Peyer's patch (tissue), 4 donors: ENCODE measurements around the gene SCN1A. TPM values are rescaled to one million over a fixed set of nuclear protein-coding genes. Genes with fewer than 3 reads are reported as not detected.

Source experiments
- DNase-seq, 3 donors: peaks; one replicate each; pipeline ENCODE4 v3.0.0-alpha.2; 2017 to 2019
- H3K27ac ChIP-seq, 4 donors: fragments of 200-600 bp; sonication (generic); one replicate each; pipeline ENCODE4 v1.5.1; 2016 to 2019
- H3K27me3 ChIP-seq, 2 donors: fragments of 200-600 bp; sonication (generic); one replicate each; pipeline ENCODE4 v1.5.1; 2019
- H3K36me3 ChIP-seq, 3 donors: fragments of 200-600 bp; sonication (generic); one replicate each; pipeline ENCODE4 v1.5.1; 2016 to 2019
- H3K4me1 ChIP-seq, 4 donors: fragments of 200-600 bp; sonication (generic); one replicate each; pipeline ENCODE4 v1.5.1; 2016 to 2019
- H3K4me3 ChIP-seq, 4 donors: fragments of 200-600 bp; sonication (generic); 1 replicate in 3 of 4; 2 replicates in 1 of 4; pipeline ENCODE4 v1.5.1; 2016 to 2019; ENCODE audit warnings: mild to moderate bottlenecking in 1 of 4
- H3K9me3 ChIP-seq, 4 donors: fragments of 200-600 bp; sonication (generic); one replicate each; pipeline ENCODE4 v1.5.1; 2016 to 2019; ENCODE audit warnings: mild to moderate bottlenecking in 1 of 4
- CTCF ChIP-seq, 6 experiments: fragments of 450-650 bp in 4 of 6; fragments of 200-600 bp in 2 of 6; sonication (generic) in 1 of 6; IDR thresholded peaks; one replicate each; pipeline ENCODE4 v1.5.1; 2017 to 2019; ENCODE audit warnings: antibody characterized with exemption in 6 of 6, mild to moderate bottlenecking in 3 of 6, moderate library complexity in 1 of 6
- POLR2A ChIP-seq, 2 donors: fragments of 450-650 bp; IDR thresholded peaks; one replicate each; pipeline ENCODE4 v1.5.1; 2017; ENCODE audit warnings: antibody characterized with exemption in 2 of 2, mild to moderate bottlenecking in 2 of 2, moderate library complexity in 2 of 2
- total RNA-seq, 4 donors: library from RNA; depleted of rRNA; stranded (reverse); fragments of >200 nt; gene quantifications; one replicate each; pipeline ENCODE4 v1.1.0, GENCODE V29; 2016

The SCN1A gene
- total RNA-seq, 4 donors from 2014 or later: not detected

GRCh38 chr2:166134252-166135151 lies 6.7 kb upstream of the SCN1A start:
- no peak for DNase-seq
- Histone ChIP-seq H3K27me3 (no peaks in the 10 kb centered on the region), H3K27ac (no peak overlapping the region), H3K36me3 (no peaks in the 10 kb centered on the region), H3K4me1 (no peaks in the 10 kb centered on the region), H3K9me3 (no peaks in the 10 kb centered on the region), H3K4me3 (no peak overlapping the region)
- TF ChIP-seq POLR2A (IDR thresholded peaks at IDR 0.05) (no peak), CTCF (IDR thresholded peaks at IDR 0.05) (no peak)

- Histone ChIP-seq H3K27ac (no peak overlapping the region), H3K27me3 (no peaks in the 10 kb centered on the region), H3K9me3 (no peaks in the 10 kb centered on the region), H3K4me3 (no peak overlapping the region), H3K4me1 (no peaks in the 10 kb centered on the region), H3K36me3 (no peaks in the 10 kb centered on the region)
- TF ChIP-seq POLR2A (IDR thresholded peaks at IDR 0.05) (no peak), CTCF (IDR thresholded peaks at IDR 0.05) (no peak)
- no peak for DNase-seq
Observed at GRCh38 chr2:166133653-166134052, 5.8 kb upstream of the SCN1A start.

DNA sequence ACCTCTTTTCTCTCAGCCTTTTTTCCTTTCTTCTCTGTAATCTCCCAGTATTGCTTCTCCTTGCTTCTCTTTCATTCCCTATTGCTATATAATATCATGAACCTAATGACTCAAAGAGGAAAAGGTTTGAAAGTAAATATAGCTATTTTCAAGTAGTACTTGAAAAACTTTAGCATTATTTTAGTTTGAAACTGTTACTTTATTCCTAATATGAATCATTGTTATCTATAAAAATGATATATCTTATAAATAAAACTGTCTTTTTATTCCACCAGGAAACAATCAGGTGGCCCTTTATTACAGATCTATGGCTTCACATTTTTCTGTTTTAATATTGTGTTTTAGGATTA lies 311 bp upstream of the SCN1A start:
- Histone ChIP-seq H3K27ac (no peak overlapping the region), H3K4me1 (no peaks in the 10 kb centered on the region), H3K27me3 (no peaks in the 10 kb centered on the region), H3K4me3 (no peak overlapping the region), H3K9me3 (no peaks in the 10 kb centered on the region), H3K36me3 (no peaks in the 10 kb centered on the region)
- no peak for DNase-seq
- no peak for TF ChIP-seq POLR2A (IDR thresholded peaks at IDR 0.05)
- no peak for TF ChIP-seq CTCF (IDR thresholded peaks at IDR 0.05)

GRCh38 chr2:166126007-166126639 lies 1.7 kb downstream of the SCN1A start:
- DNase-seq: no peak
- TF ChIP-seq CTCF (IDR thresholded peaks at IDR 0.05): no peak
- Histone ChIP-seq H3K36me3 (no peaks in the 10 kb centered on the region), H3K27ac (no peak overlapping the region), H3K9me3 (no peaks in the 10 kb centered on the region), H3K4me3 (no peak overlapping the region), H3K4me1 (no peaks in the 10 kb centered on the region), H3K27me3 (no peaks in the 10 kb centered on the region)

GRCh38 chr2:166125557-166125956 lies 2.3 kb downstream of the SCN1A start:
- no peak for DNase-seq
- TF ChIP-seq CTCF (IDR thresholded peaks at IDR 0.05) (no peak), POLR2A (IDR thresholded peaks at IDR 0.05) (no peak)
- no peaks in the 10 kb centered on the region for H3K4me1 ChIP-seq
- H3K4me3 ChIP-seq: no peak overlapping the region
- no peaks in the 10 kb centered on the region for H3K27me3 ChIP-seq
- no peaks in the 10 kb centered on the region for H3K36me3 ChIP-seq
- H3K9me3 ChIP-seq: no peaks in the 10 kb centered on the region
- no peak overlapping the region for H3K27ac ChIP-seq
